Heart left ventricle (tissue), 13 donors: Measurements from ENCODE around the gene ROR1.

ENCODE experiments used
- CTCF ChIP-seq, 12 donors: fragments of 200-600 bp; sonication (generic) in 4 of 12; IDR thresholded peaks; one replicate each; pipeline versions ENCODE4 v1.5.0 to v1.8.0; 2018 to 2022; ENCODE audit warnings: antibody characterized with exemption in 12 of 12, mild to moderate bottlenecking in 5 of 12
- POLR2A ChIP-seq, 2 donors: fragments of 450-650 bp; IDR thresholded peaks; one replicate each; pipeline ENCODE4 v1.6.1; 2017; ENCODE audit warnings: antibody characterized with exemption in 2 of 2, mild to moderate bottlenecking in 2 of 2, moderate library complexity in 2 of 2
- donor health status: ischemic (EF 13 %, LVEDD 7.1; RV severe dilation, severe dysfunction).
- donor health status: DM: no; HTN: yes; CAD: no.
- donor health status: DM: no; HTN: no; CAD: no.
- donor health status: ischemic (EF 25% LVEDD 6.9; RV normal size, moderate dysfunction).
- donor health status: ischemic (EF 25% LVEDD 5.7; RV mildly dilated, moderate dysfunction).
- donor health status: ischemic (EF 35%, LVEDD 5.7; RV mildly dilated, moderate dysfunction).
- donor health status: nonischemic (EF 11% LVEDD 7.7; RV severe dilation, severe dysfunction).
- donor health status: DM: yes; HTN: yes; CAD: no.
- donor health status: PGD.
- donor health status: ischemic (EF 29% LVEDD 5.4; RV normal size, mild dysfunction).
- donor health status: nonischemic (EF 23%, LVEDD 6.1; RV moderate dilation, normal function).

DNA sequence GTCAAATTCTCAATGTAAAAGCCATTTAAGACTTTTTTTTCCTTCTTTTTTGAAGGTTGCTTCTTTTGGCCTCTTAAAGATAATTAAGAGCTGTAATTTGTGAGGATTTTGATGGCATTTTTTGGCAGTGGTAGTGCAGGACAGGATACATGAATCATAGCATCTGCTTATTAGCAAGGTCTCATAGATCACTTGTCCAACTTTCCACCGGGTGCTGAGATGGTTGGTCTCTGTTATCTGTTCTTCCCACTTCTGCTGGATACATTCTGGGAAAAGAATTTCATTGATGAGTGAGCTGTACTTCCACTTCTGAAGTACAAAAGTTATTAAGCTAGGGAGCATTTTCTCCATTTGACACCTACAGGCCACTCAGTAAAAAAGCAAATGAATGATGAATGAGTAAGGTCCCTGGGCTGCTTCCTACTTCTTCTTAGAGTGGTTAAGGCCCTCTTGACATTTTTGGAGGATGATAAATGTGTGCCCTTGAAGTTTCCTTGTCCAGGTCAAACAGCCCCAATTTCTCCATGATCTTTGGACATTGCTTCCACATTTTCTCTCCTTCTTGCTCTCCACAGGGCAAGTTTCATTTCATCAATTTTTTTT is 100.6 kb downstream of the ROR1 start:
- TF ChIP-seq CTCF (IDR thresholded peaks at IDR 0.05) = no peak
- TF ChIP-seq POLR2A (IDR thresholded peaks at IDR 0.05) = no peak
